ENCODE results near the gene NPIPA5. TPM values are rescaled to one million over a fixed set of nuclear protein-coding genes. Genes with fewer than 3 reads are reported as not detected.
"Not testable (repeated sequence)": the region's sequence is repeated elsewhere in the genome, so short reads cannot be mapped to it uniquely, and the experiment has no call there.

The NPIPA5 gene
- total RNA-seq, 1 experiment from 2014 or later, result 0.17 TPM

GRCh38 chr16:15393025-15393424, 14.9 kb upstream of the NPIPA5 start:
- DNase-seq (ENCODE audit: low spot score), result not testable (repeated sequence)

GRCh38 chr16:15389916-15390315, 11.8 kb upstream of the NPIPA5 start:
- not testable (repeated sequence) for DNase-seq (ENCODE audit: low spot score)

GRCh38 chr16:15388060-15388459, 10.0 kb upstream of the NPIPA5 start:
- not testable (repeated sequence) for DNase-seq (ENCODE audit: low spot score)

- not testable (repeated sequence) for DNase-seq (ENCODE audit: low spot score)
These were observed 4.7 kb upstream of the NPIPA5 start for GRCh38 chr16:15382810-15383209.

- not testable (repeated sequence) for DNase-seq (ENCODE audit: low spot score)
These were observed 20.6 kb downstream of the NPIPA5 start for GRCh38 chr16:15357495-15357894.

GRCh38 chr16:15354846-15355245, 23.2 kb downstream of the NPIPA5 start:
- DNase-seq (ENCODE audit: low spot score), result not testable (repeated sequence)

GRCh38 chr16:15352852-15353251, 25.2 kb downstream of the NPIPA5 start:
- not testable (repeated sequence) for DNase-seq (ENCODE audit: low spot score)

- not testable (repeated sequence) for DNase-seq (ENCODE audit: low spot score)
These were observed 26.3 kb downstream of the NPIPA5 start for GRCh38 chr16:15351745-15352144.

GRCh38 chr16:15351251-15351650, 26.8 kb downstream of the NPIPA5 start:
- not testable (repeated sequence) for DNase-seq (ENCODE audit: low spot score)

- not testable (repeated sequence) for DNase-seq (ENCODE audit: low spot score)
These were observed 29.4 kb downstream of the NPIPA5 start for GRCh38 chr16:15348721-15349120.

- not testable (repeated sequence) for DNase-seq (ENCODE audit: low spot score)
These were observed 35.8 kb downstream of the NPIPA5 start for GRCh38 chr16:15342337-15342736.

- not testable (repeated sequence) for DNase-seq (ENCODE audit: low spot score)
These were observed 39.1 kb downstream of the NPIPA5 start for GRCh38 chr16:15338986-15339385.

GRCh38 chr16:15337974-15338605, 40.0 kb downstream of the NPIPA5 start:
- not testable (repeated sequence) for DNase-seq (ENCODE audit: low spot score)

GRCh38 chr16:15335609-15336008, 42.5 kb downstream of the NPIPA5 start:
- DNase-seq (ENCODE audit: low spot score), result not testable (repeated sequence)

- not testable (repeated sequence) for DNase-seq (ENCODE audit: low spot score)
These were observed 44.1 kb downstream of the NPIPA5 start for GRCh38 chr16:15333969-15334368.

- DNase-seq (ENCODE audit: low spot score), result not testable (repeated sequence)
These were observed 47.1 kb downstream of the NPIPA5 start for GRCh38 chr16:15330978-15331377.

- DNase-seq (ENCODE audit: low spot score), result not testable (repeated sequence)
These were observed 53.1 kb downstream of the NPIPA5 start for GRCh38 chr16:15324954-15325353.

GRCh38 chr16:15323373-15323772, 54.7 kb downstream of the NPIPA5 start:
- not testable (repeated sequence) for DNase-seq (ENCODE audit: low spot score)

- not testable (repeated sequence) for DNase-seq (ENCODE audit: low spot score)
These were observed 56.9 kb downstream of the NPIPA5 start for GRCh38 chr16:15321221-15321620.

- DNase-seq (ENCODE audit: low spot score), result not testable (repeated sequence)
These were observed 63.5 kb downstream of the NPIPA5 start for GRCh38 chr16:15314562-15314961.

Measured in H4 (cell line).